IMR-90 (cell line): ENCODE measurements around the gene RASSF8. TPM values are rescaled to one million over a fixed set of nuclear protein-coding genes. Genes with fewer than 3 reads are reported as not detected.

Source experiments
- ATAC-seq: fragments of 200-7000 bp; cut with Tn5 transposase; 2 replicates; pipeline ENCODE4 v1.9.1; 2020; ENCODE audit warnings: low read depth, mild to moderate bottlenecking, moderate library complexity
- BruUV-seq: library from RNA; stranded (reverse); fragments of 400-500 nt; replicated peaks from 2 replicates; lab custom pipeline; 2021; lab: Mats Ljungman, UMichigan
- CTCF ChIA-PET: fragments of 300-600 bp; formaldehyde crosslinking; extraction: SDS; loops from one replicate; lab custom pipeline; 2021; ENCODE audit warnings: antibody characterized with exemption; lab: Yijun Ruan, JAX
- POLR2A ChIA-PET: fragments of 300-600 bp; sonication (Branson Sonifier 250); formaldehyde crosslinking; loops from one replicate; lab custom pipeline; 2022; ENCODE audit warnings: antibody characterized with exemption; ENCODE audit not compliant: unreplicated experiment; lab: Charles Lee
- DNase-seq: peaks from one replicate; pipeline ENCODE4 v3.0.0; 2013
- H2AFZ ChIP-seq: replicated peaks from 2 replicates; pipeline ENCODE3; 2013; ENCODE audit warnings: low read length, mild to moderate bottlenecking; ENCODE audit not compliant: poor library complexity
- H2AK5ac ChIP-seq: 2 replicates; pipeline ENCODE4 v1.6.1; 2013; ENCODE audit warnings: low read depth, low read length, inconsistent platforms
- H2AK9ac ChIP-seq: replicated peaks from 2 replicates; pipeline ENCODE3; 2013; ENCODE audit warnings: mild to moderate bottlenecking, low read depth, low read length, moderate library complexity; ENCODE audit not compliant: poor library complexity
- H2BK120ac ChIP-seq: 2 replicates; pipeline ENCODE4 v1.6.1; 2013; ENCODE audit warnings: low read depth, low read length, inconsistent platforms
- H2BK15ac ChIP-seq: 3 replicates; pipeline ENCODE4 v1.6.1; 2013; ENCODE audit warnings: low read depth, low read length, inconsistent platforms
- H2BK20ac ChIP-seq: 2 replicates; pipeline ENCODE4 v1.6.1; 2013; ENCODE audit warnings: low read depth, mild to moderate bottlenecking, inconsistent platforms, low read length, moderate library complexity
- H2BK5ac ChIP-seq: 2 replicates; pipeline ENCODE4 v1.6.1; 2013; ENCODE audit warnings: mild to moderate bottlenecking, low read depth, low read length, inconsistent platforms; ENCODE audit not compliant: poor library complexity, severe bottlenecking
- H3K14ac ChIP-seq: replicated peaks from 2 replicates; pipeline ENCODE4 v1.6.1; 2013; ENCODE audit warnings: low read depth, low read length, inconsistent platforms
- H3K18ac ChIP-seq: 2 replicates; pipeline ENCODE4 v1.6.1; 2013; ENCODE audit warnings: low read depth, low read length, control low read depth
- H3K23ac ChIP-seq: 2 replicates; pipeline ENCODE4 v1.6.1; 2013; ENCODE audit warnings: low read depth, low read length, inconsistent platforms
- H3K27ac ChIP-seq: 2 replicates; pipeline ENCODE4 v1.5.1; 2013; ENCODE audit warnings: mild to moderate bottlenecking, control low read depth, low read length; ENCODE audit not compliant: insufficient read depth
- H3K27me3 ChIP-seq: 2 replicates; pipeline ENCODE4 v1.6.1; 2013; ENCODE audit warnings: low read length; ENCODE audit not compliant: control insufficient read depth, insufficient read depth
- H3K36me3 ChIP-seq: 2 replicates; pipeline ENCODE4 v1.6.1; 2013; ENCODE audit warnings: low read length, mixed read lengths; ENCODE audit not compliant: control insufficient read depth, insufficient read depth
- H3K4ac ChIP-seq: 2 replicates; pipeline ENCODE4 v1.6.1; 2013; ENCODE audit warnings: low read depth, low read length, inconsistent platforms
- H3K4me1 ChIP-seq: 2 replicates; pipeline ENCODE4 v1.6.1; 2013; ENCODE audit warnings: low read length, mixed read lengths; ENCODE audit not compliant: control insufficient read depth, insufficient read depth
- H3K4me2 ChIP-seq: 2 replicates; pipeline ENCODE4 v1.6.1; 2013; ENCODE audit warnings: low read depth, mild to moderate bottlenecking, control low read depth, low read length, moderate library complexity
- H3K4me3 ChIP-seq: 2 replicates; pipeline ENCODE4 v1.5.1; 2013; ENCODE audit warnings: low read depth, mild to moderate bottlenecking, control low read depth, low read length, moderate library complexity; ENCODE audit not compliant: insufficient read depth
- H3K56ac ChIP-seq: 2 replicates; pipeline ENCODE4 v1.6.1; 2013; ENCODE audit warnings: low read length, inconsistent platforms; ENCODE audit not compliant: insufficient read depth; ENCODE audit errors: extremely low read depth
- H3K79me1 ChIP-seq, 2 experiments: 2 replicates each; pipeline ENCODE4 v1.6.1; 2013; ENCODE audit warnings: low read length in 2 of 2, inconsistent platforms in 1 of 2, low read depth in 1 of 2
- H3K9ac ChIP-seq: 2 replicates; pipeline ENCODE4 v1.6.1; 2013; ENCODE audit warnings: low read depth, low read length, control low read depth
- H3K9me1 ChIP-seq: 2 replicates; pipeline ENCODE4 v1.6.1; 2013; ENCODE audit warnings: low read length, inconsistent platforms; ENCODE audit not compliant: insufficient read depth
- H3K9me3 ChIP-seq: 2 replicates; pipeline ENCODE4 v1.6.1; 2013; ENCODE audit warnings: low read length; ENCODE audit not compliant: control insufficient read depth, insufficient read depth
- H4K20me1 ChIP-seq: 2 replicates; pipeline ENCODE4 v1.6.1; 2013; ENCODE audit warnings: low read length, inconsistent platforms; ENCODE audit not compliant: insufficient read depth
- H4K5ac ChIP-seq: 2 replicates; pipeline ENCODE4 v1.6.1; 2013; ENCODE audit warnings: mild to moderate bottlenecking, low read depth, low read length, control low read depth
- H4K8ac ChIP-seq, 2 experiments: 2 replicates each; pipeline ENCODE4 v1.6.1; 2013; ENCODE audit warnings: low read depth in 2 of 2, low read length in 2 of 2, control low read depth in 1 of 2, inconsistent platforms in 1 of 2
- H4K91ac ChIP-seq: 2 replicates; pipeline ENCODE4 v1.6.1; 2013; ENCODE audit warnings: low read depth, low read length, inconsistent platforms; ENCODE audit not compliant: insufficient read depth
- BHLHE40 ChIP-seq: fragments of 150-350 bp; IDR thresholded peaks from 2 replicates; pipeline ENCODE4 v1.6.1; 2016; ENCODE audit warnings: mild to moderate bottlenecking, low read depth, low read length
- CEBPB ChIP-seq: IDR thresholded peaks from 2 replicates; pipeline ENCODE4 v1.6.1; 2012; ENCODE audit warnings: low read depth, low read length, improper control_type of control experiment
- CHD1 ChIP-seq: IDR thresholded peaks from 2 replicates; pipeline ENCODE4 v1.6.1; 2012; ENCODE audit warnings: low read depth, low read length, improper control_type of control experiment
- FOS ChIP-seq: fragments of 150-350 bp; IDR thresholded peaks from 2 replicates; pipeline ENCODE4 v1.6.1; 2016; ENCODE audit warnings: low read depth, low read length
- MAFK ChIP-seq: IDR thresholded peaks from 2 replicates; pipeline ENCODE4 v1.6.1; 2012; ENCODE audit warnings: low read depth, low read length, improper control_type of control experiment
- MAZ ChIP-seq: IDR thresholded peaks from 2 replicates; pipeline ENCODE4 v1.6.1; 2012; ENCODE audit warnings: low read depth, mild to moderate bottlenecking, low read length, improper control_type of control experiment, moderate library complexity, borderline replicate concordance
- MXI1 ChIP-seq: IDR thresholded peaks from 2 replicates; pipeline ENCODE4 v1.6.1; 2012; ENCODE audit warnings: low read depth, mild to moderate bottlenecking, low read length, moderate library complexity, borderline replicate concordance
- NFE2L2 ChIP-seq: fragments of 150-350 bp; IDR thresholded peaks from 2 replicates; pipeline ENCODE4 v1.6.1; 2016; ENCODE audit warnings: low read depth, mild to moderate bottlenecking, low read length
- POLR2A ChIP-seq: IDR thresholded peaks from 2 replicates; pipeline ENCODE4 v1.6.1; 2012; ENCODE audit warnings: mild to moderate bottlenecking, low read depth, low read length
- RAD21 ChIP-seq: IDR thresholded peaks from 2 replicates; pipeline ENCODE4 v1.6.1; 2012; ENCODE audit warnings: low read length, improper control_type of control experiment
- RCOR1 ChIP-seq: IDR thresholded peaks from 2 replicates; pipeline ENCODE4 v1.6.1; 2012; ENCODE audit warnings: mild to moderate bottlenecking, low read length, improper control_type of control experiment; ENCODE audit not compliant: insufficient replicate concordance
- RFX5 ChIP-seq: IDR thresholded peaks from 2 replicates; pipeline ENCODE4 v1.8.0; 2012; ENCODE audit warnings: low read depth, mild to moderate bottlenecking, low read length, moderate library complexity
- SMC3 ChIP-seq: fragments of 150-350 bp; IDR thresholded peaks from 2 replicates; pipeline ENCODE4 v1.6.1; 2016; ENCODE audit warnings: low read depth, mild to moderate bottlenecking, antibody characterized with exemption, low read length, moderate library complexity
- WGBS, 2 experiments: methylation state at CpG; one replicate each; pipeline versions ENCODE4 v1.1.5 to v1.1.7; 2013; ENCODE audit warnings: missing lambda C conversion rate in 2 of 2; ENCODE audit not compliant: insufficient read length in 1 of 2; ENCODE audit errors: extremely low coverage in 2 of 2; 5-methylcytosine and 5-hydroxymethylcytosine counted together
- dilution Hi-C: fragments of 300-500 bp; cut with HindIII; formaldehyde crosslinking; loops from one replicate; pipeline ENCODE4 v1.14.3; 2018; ENCODE audit warnings: low sequenced_read_pairs; ENCODE audit not compliant: unreplicated experiment
- in situ Hi-C: fragments of 300-500 bp; cut with MboI; formaldehyde crosslinking; loops from 3 replicates; pipeline ENCODE4 v1.14.3; 2019; ENCODE audit warnings: low sequenced_read_pairs, inconsistent platforms, mixed read lengths
- intact Hi-C: fragments of 100-400 bp; cut with micrococcal nuclease; formaldehyde crosslinking; loops from 2 replicates; pipeline ENCODE4 v1.10.0; 2022
- polyA plus RNA-seq, 3 experiments: library from polyadenylated mRNA; depleted of rRNA; stranded (reverse); fragments of >200 nt; gene quantifications; 2 replicates each; pipeline ENCODE4 v1.2.3, GENCODE V29; 2012; ENCODE audit warnings: low replicate concordance in 1 of 3
- total RNA-seq: library from RNA; depleted of rRNA; stranded (reverse); fragments of >200 nt; gene quantifications from 2 replicates; pipeline ENCODE4 v1.2.3, GENCODE V29; 2012
- TF ChIP-seq, protein P1 (sequence below): fragments of 150-350 bp; IDR thresholded peaks from 2 replicates; pipeline ENCODE4 v1.6.1; 2017; ENCODE audit warnings: mild to moderate bottlenecking, antibody characterized with exemption, low read length, low read depth
- TF ChIP-seq, protein P2 (sequence below): conservative IDR thresholded peaks from 2 replicates; pipeline ENCODE4 v1.5.1; 2012; ENCODE audit warnings: mild to moderate bottlenecking, low read depth, low read length, improper control_type of control experiment
- TF ChIP-seq, protein P3 (sequence below): fragments of 150-350 bp; IDR thresholded peaks from 2 replicates; pipeline ENCODE4 v1.6.1; 2016; ENCODE audit warnings: low read depth, mild to moderate bottlenecking, low read length, moderate library complexity, borderline replicate concordance

Gene RASSF8
- total and polyA plus RNA-seq, 2 of the 4 experiments (the other 2 are of a cell fraction), result 10.8 to 50.5 TPM

DNA sequence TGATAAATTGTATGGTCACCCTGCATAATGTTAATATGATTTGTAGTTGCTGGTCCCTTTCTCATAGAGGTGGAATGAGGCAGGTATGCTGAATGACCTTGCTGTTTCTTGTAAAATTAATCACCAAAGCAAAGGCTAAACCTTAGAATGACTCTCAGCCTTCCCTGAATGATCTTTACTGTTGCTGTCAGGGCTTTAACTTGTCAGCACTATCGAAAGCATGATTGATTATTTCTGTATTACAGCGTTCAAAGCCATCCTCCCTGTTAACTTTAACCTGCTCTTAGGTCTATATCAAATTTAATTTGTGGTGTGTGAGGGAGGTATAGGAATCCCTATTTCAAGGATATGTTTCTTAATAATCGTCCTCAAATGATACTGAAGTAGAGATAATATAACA is 23.1 kb downstream of the RASSF8 start:
- Histone ChIP-seq H3K4me1 (peaks cover 9% of the 10 kb centered on the region), H3K4ac (no peak overlapping the region), H3K79me1 (peaks cover 31 to 95% of the 10 kb centered on the region in 2 experiments), H2BK20ac (no peak overlapping the region), H2BK15ac (no peak overlapping the region), H3K56ac (no peak overlapping the region), H4K8ac (no peak overlapping the region), H4K91ac (no peak overlapping the region), H3K9me1 (peaks cover 22% of the 10 kb centered on the region), H2BK5ac (no peak overlapping the region), H3K23ac (no peak overlapping the region), H2AK5ac (no peak overlapping the region), H3K4me2 (no peak overlapping the region), H3K36me3 (no peaks in the 10 kb centered on the region; the same call in 1 of the 2 replicates), H2BK120ac (no peak overlapping the region), H3K14ac (no peak overlapping the region), H3K9ac (no peak overlapping the region), H2AFZ (no peak overlapping the region), H3K18ac (no peak overlapping the region), H2AK9ac (no peak overlapping the region), H3K27ac (no peak overlapping the region), H4K5ac (no peak overlapping the region), H4K20me1 (peaks cover 71% of the 10 kb centered on the region), H3K27me3 (no peaks in the 10 kb centered on the region), H3K4me3 (no peak overlapping the region), H3K9me3 (no peaks in the 10 kb centered on the region)
- no peak for DNase-seq
- dilution Hi-C loops, result no loop called here
- intact Hi-C loops, result no loop called here
- POLR2A ChIA-PET, result no interaction called here
- ATAC-seq, result no peak
- in situ Hi-C loops, result no loop called here
- TF ChIP-seq FOS, result no peak
- TF ChIP-seq RFX5, result no peak
- no peak for TF ChIP-seq BHLHE40
- TF ChIP-seq, protein P1, sequence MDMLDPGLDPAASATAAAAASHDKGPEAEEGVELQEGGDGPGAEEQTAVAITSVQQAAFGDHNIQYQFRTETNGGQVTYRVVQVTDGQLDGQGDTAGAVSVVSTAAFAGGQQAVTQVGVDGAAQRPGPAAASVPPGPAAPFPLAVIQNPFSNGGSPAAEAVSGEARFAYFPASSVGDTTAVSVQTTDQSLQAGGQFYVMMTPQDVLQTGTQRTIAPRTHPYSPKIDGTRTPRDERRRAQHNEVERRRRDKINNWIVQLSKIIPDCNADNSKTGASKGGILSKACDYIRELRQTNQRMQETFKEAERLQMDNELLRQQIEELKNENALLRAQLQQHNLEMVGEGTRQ, result no peak
- TF ChIP-seq POLR2A, result no peak
- TF ChIP-seq RCOR1, result no peak
- no peak for TF ChIP-seq MAFK
- TF ChIP-seq, protein P2, sequence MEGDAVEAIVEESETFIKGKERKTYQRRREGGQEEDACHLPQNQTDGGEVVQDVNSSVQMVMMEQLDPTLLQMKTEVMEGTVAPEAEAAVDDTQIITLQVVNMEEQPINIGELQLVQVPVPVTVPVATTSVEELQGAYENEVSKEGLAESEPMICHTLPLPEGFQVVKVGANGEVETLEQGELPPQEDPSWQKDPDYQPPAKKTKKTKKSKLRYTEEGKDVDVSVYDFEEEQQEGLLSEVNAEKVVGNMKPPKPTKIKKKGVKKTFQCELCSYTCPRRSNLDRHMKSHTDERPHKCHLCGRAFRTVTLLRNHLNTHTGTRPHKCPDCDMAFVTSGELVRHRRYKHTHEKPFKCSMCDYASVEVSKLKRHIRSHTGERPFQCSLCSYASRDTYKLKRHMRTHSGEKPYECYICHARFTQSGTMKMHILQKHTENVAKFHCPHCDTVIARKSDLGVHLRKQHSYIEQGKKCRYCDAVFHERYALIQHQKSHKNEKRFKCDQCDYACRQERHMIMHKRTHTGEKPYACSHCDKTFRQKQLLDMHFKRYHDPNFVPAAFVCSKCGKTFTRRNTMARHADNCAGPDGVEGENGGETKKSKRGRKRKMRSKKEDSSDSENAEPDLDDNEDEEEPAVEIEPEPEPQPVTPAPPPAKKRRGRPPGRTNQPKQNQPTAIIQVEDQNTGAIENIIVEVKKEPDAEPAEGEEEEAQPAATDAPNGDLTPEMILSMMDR, result no peak
- no peak for TF ChIP-seq SMC3
- no peak for TF ChIP-seq RAD21
- TF ChIP-seq CEBPB, result no peak
- no peak for TF ChIP-seq CHD1
- TF ChIP-seq, protein P3, sequence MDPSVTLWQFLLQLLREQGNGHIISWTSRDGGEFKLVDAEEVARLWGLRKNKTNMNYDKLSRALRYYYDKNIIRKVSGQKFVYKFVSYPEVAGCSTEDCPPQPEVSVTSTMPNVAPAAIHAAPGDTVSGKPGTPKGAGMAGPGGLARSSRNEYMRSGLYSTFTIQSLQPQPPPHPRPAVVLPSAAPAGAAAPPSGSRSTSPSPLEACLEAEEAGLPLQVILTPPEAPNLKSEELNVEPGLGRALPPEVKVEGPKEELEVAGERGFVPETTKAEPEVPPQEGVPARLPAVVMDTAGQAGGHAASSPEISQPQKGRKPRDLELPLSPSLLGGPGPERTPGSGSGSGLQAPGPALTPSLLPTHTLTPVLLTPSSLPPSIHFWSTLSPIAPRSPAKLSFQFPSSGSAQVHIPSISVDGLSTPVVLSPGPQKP, result no peak
- TF ChIP-seq MAZ, result no peak
- no peak for TF ChIP-seq NFE2L2
- no peak for TF ChIP-seq MXI1
- CTCF ChIA-PET, result no interaction called here
- no CpG with 5 or more reads among the region's 3 CpGs for WGBS, 2 experiments
- no TSS peak for BruUV-seq
